Stimulated activated CD8-positive, alpha-beta memory T cell treated with anti-CD3 and anti-CD28 coated beads, Interleukin-7, amount 100 ng/mL, for 48 hours (primary cell): ENCODE measurements around the gene ABTB1.
"Not testable (repeated sequence)": the region's sequence is repeated elsewhere in the genome, so short reads cannot be mapped to it uniquely, and the experiment has no call there.

Experiments used
- DNase-seq, 2 donors: peaks; one replicate each; pipeline ENCODE4 v3.0.0-alpha.2; 2020; ENCODE audit warnings: low read depth in 1 of 2; ENCODE audit errors: extremely low read depth in 1 of 2

Gene ABTB1

DNA sequence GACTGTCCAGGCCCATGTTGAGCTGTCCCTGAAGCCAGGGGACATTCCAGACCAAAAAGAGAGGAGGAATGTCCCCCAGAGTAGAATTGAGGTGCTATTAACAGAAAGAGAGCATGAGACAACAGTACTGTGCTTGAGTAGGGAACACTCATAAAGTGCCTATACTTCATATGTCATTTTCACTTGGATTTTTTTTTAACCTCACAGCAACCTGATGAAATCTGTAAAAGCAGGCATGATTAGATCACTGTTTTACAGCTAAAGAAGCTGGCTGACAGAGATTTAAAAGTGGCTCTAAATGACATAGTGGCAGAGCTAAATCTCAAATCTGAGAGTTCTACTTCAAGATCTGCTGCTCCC lies 24.9 kb upstream of the ABTB1 start:
- no peak for DNase-seq

DNA sequence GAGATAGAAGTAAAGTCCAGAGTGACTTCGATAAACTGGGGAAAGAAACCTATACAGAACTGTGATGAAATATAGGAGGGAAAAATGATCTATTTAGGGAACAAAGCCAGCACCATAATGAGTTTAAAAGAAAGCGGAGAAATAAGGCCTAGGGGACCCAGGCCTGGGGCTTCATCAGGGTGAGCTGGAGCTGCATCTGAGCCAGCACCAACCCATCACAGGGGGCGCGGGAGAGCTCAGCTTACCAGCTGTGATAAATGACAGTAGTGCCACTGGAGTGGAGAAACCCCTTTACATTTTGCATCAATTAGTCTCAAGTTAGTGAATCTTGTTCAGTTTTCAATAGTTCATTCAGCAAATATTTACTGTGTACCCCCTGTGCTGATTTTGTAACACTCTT lies 22.5 kb upstream of the ABTB1 start:
- no peak for DNase-seq

DNA sequence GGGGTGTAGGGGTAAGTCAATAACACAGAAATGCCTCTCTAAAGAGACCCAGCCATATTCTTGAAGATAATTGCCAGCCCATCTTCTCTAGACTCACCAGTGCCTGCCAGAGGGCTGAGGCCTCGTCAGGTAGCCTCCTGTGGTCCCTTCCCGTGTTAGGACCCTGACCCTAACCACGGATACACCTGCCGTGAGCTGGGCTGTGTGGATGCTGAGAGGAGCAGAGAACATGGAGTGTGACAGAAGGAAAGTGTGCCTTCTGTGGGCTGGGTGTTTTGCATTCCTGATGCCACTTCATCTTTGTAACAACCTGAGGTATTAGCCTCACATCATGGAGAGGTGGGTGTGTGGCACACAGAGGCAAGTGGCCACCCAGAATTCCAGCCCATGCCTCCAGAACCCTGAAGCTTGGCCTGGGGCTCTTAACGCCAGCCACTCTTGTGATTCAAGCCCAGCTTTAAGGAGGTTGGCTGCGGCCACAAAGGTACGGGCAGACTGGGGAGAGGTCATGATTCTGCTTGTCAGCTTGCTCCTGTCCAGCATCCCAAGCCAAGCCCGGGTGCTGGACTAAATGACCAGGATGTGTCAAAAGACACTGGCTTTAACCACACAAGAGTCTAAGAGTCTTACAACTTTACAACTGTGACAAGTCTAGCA lies 21.1 kb upstream of the ABTB1 start:
- DNase-seq: no peak

DNA sequence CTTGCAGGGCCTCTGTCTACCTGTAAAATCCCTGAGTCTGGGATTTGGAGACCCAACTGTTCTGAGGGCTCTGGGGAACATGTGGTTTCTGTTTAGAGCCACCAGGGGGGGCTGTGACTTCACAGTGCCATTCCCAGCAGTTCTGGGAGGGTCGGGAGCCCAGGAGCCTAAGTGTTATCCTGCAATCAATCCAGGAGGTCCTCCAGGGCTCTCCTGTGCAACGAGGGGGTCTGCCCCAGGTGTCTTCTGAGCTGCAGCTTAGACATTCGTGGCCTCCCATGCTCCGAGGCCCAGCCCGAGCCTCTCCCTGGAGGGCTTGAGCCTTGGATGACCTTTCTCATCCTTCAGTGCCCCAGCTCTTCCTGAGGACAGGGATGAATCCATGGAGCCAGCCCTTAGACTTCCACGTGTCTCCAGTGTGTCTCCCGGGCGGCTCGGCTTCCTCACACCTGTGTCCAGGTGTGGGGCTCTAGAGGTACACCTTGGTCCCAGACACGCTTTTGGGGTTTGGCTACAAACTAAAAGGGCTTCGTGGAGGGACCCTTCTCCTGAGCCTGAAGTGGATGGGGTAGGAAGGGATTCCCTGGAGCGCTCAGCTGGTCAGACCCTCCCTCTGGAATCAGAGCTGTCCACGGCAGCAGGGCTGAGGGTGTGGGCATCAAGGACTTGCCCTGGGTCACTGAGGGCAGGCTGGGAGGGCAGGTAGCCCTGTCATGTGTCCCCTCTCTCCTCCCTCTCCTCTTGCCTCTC lies 20.3 kb upstream of the ABTB1 start:
- no peak for DNase-seq

DNA sequence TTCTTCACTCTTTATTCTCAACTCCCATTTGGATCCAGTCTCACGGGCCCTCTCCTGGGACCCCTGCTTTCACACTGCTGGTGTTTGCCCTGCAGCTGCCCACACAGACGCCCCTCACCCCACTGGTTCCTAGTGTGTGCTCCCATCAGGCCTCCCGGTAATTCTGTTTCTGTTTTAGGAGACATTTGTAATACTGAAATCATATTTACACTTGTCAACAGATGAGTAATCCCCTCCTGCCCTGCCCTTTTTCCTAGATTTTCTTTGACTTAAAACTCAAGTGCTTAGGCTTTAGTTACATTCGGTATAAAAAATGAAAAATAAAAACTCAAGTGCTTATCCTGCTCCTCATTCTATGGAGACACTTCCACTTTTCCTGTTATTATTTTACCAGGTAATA lies 18.4 kb upstream of the ABTB1 start:
- no peak for DNase-seq

DNA sequence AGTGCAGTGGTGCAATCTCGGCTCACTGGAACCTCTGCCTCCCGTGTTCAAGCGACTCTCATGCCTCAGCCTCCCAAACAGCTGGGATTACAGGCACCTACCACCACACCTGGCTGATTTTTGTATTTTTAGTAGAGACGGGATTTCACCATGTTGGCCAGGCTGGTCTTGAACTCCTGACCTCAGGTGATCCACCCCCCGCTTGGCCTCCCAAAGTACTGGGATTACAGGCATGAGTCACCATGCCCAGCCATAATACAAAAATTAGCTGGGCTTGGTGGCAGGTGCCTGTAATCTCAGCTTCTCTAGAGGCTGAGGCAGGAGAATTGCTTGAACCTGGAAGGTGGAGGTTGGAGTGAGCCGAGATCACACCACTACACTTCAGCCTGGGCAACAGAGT lies 17.8 kb upstream of the ABTB1 start:
- not testable (repeated sequence) for DNase-seq

DNA sequence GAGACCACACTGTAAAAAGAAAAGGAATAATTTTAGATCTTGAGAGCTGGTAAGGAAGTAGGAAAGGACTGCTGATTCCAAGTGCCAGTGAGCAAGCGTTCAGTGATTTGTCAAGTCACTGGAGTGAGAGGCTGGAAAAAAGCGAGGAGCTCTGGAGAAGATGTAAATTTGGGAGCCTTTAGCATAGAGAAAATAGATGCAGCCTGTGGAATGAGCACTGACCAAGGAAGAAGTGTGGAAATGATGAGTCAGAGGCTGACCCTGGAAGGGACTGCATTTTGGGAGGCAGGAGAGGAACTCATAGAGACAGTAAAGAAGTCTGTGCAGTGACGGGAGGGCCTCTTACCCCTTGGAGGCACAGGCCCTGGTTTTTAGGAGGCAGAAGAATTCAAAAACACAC lies 17.1 kb upstream of the ABTB1 start:
- DNase-seq: no peak

DNA sequence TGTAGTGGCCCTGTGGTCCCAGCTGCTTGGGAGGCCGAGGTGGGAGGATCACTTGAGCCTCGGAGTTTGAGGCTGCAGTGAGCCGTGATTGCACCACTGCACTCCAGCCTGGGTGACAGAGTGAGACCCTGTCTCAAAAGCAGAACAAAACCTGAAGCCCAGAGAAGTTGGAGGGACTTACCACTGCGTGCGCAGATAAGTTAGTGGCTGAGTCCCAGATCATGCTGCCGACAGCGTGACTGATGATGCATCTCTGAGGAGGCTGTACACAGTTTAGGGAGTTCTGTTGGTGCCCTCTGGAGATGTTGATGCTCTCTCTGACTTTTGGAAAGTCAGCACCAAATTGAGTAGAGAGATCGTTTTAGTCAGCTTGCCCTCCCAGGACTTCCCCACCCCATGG lies 15.8 kb upstream of the ABTB1 start:
- DNase-seq: no peak

DNA sequence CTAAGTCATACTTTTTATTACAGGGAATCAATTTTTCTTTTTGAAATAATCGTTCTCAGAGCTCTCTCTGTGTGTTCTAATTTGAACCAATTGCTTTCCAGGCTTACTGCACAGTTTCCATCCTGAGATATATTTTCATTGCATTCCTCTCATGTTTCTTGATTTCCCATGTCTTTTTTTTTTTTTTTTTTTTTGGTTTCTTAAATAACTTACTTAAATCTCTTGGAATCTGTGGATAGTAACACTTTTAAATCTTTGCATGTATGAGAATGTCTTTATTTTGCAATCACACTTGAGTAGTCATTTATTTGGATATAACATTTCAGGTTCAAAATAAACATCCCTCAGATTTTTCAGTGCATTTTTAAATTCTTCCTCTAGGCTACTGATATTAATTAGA lies 14.5 kb upstream of the ABTB1 start:
- DNase-seq: no peak

DNA sequence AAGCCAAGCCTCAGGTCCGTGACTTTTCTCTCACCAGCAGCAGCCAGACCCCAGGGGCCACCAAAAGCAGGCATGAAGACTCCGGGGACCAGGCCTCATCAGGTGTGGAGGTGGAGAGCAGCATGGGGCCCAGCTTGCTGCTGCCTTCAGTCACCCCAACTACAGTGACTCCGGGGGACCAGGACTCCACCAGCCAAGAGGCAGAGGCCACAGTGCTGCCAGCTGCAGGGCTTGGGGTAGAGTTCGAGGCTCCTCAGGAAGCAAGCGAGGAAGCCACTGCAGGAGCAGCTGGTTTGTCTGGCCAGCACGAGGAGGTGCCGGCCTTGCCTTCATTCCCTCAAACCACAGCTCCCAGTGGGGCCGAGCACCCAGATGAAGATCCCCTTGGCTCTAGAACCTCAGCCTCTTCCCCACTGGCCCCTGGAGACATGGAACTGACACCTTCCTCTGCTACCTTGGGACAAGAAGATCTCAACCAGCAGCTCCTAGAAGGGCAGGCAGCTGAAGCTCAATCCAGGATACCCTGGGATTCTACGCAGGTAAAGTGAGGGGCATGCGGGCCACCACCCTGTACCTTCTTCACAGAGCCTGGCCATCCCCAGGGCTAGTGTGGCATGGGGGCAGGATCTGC lies 12.0 kb upstream of the ABTB1 start:
- no peak for DNase-seq

DNA sequence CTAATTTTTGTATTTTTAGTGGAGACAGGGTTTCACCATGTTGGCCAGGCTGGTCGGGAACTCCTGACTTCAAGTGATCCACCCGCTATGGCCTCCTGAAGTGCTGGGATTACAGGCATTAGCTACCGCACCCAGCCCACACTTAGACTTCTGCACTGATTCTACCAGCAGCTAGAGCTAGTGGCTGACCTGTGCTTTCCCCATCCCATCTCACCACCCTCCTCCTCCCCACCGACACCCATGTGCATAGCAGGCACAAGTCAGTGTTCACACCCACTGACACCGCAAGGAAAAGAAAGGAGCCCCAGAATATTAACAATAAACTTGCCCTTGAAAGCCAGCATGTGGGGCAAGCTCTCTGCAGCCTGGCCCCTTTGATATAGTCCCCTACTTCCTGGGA lies 11.2 kb upstream of the ABTB1 start:
- DNase-seq: no peak

DNA sequence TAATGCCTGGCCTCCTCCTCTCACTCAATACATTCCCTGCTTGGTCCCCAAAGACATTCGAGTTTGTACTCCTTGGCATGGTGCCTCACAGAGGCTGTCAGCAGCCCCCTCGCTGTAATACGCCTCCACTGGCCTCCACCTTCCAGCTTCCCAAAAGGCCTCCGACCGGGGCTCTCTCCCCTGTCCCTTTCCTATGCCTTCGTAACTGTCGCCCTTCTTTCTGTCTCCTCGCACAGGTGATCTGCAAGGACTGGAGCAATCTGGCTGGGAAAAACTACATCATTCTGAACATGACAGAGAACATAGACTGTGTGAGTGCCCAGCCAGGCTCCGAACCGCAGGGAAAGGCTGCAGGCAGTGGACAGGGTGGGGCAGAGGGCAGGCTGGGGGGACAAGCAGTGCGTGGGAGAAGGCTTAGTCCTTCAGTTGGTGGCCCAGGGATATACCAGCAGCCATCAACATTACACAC lies 10.7 kb upstream of the ABTB1 start:
- DNase-seq: no peak

DNA sequence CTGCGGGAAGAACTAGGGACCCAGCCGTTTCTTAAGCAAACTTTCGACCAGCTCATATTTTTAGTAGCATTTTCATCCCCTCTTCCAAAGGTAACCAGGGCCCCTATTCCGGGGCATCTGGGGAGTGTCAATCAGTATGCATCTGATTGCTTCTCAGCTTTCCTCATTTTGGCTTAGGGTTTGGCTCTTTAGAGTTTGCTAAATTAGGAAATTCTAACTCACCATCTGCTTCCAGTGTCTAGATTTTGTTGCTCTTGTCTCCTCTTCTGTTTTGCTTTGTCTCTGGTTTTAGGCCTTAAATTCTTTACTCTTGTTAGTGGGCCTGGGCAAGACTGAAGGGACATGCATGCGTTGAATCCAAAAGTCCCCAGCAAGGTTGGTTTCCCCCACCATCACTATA lies 9.6 kb upstream of the ABTB1 start:
- no peak for DNase-seq

DNA sequence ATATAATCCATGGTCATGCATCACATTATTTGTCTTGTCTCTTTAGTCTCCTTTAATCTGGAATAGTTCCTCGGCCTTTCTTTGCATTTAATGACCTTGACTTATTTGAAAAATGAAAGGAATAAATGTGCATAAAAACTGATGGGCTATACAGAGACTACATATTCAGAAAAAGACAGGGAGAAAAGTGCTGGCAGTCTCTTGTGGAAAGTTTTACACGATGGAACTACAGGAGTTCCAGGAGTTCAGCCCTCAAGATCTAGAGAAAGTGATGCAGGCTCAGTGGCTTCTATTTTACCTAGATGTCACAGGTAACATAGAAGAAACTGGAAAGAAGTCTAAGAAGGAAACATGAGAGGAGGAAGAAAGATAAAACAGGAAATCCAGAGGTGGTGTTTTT lies 7.6 kb upstream of the ABTB1 start:
- no peak for DNase-seq

DNA sequence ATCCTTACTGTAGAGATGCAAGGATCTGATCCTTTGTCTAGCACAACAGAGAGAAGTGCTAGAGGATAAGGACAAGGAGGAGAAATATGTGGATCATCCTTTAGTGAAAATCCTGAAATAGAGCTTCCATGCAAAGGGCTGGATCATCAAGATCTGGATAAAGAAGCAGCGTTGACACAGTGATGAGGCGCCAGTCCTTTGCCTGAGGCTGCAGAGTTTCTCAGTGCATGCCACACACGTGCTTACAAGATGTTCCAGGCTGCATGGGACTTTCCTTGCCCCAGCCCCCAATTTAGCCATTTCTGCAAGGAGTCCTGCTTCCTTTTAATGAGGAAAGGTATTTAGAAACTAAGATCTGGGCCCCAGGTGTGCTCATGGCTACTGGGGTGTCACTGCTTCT lies 7.2 kb upstream of the ABTB1 start:
- DNase-seq: no peak

DNA sequence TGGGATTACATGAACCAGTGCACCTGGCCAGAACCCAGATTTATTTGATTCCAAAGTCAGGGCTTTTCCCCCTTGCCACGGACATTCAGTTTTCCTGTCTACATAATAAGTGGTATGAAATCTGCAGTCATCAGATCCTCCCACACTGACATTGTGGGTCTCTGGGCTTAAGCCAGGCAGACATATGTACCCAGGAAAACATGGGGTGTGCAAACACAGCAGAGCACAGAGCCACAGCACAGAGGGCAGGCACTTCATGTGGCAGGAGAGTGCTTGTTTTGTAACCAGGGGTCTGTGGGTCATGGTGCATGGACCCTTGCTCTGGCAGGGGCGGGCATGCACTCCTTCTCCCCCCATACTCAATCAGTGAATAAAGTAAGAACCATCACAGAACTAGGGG lies 6.1 kb upstream of the ABTB1 start:
- DNase-seq: no peak

DNA sequence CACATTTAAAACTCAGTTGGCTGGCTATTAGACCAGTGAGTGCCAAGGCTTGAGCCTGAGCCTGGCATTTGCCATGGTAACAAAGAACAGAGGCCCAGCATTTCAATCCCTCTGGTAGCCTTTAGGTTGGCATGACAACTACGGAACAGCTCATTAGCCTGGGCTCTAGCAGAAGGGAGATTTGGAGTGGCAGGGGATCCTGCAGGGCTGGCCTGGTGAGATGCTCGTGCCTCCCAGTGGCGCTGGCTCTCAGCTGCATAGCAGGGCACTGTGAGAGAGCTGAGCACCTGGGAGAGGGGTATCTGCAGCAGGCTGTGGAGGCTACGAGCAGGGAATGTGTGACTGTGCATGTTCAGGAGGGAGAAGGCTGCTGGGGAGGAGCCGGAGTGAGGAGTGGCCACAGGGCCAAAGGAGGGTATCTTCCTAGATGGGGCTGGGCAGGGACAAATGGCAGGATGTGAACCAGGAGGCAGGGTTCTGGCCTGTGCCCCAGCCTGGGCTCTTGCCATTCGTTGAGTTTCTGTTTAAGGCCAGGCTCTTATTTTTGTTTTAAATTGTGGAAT lies 5.6 kb upstream of the ABTB1 start:
- no peak for DNase-seq

DNA sequence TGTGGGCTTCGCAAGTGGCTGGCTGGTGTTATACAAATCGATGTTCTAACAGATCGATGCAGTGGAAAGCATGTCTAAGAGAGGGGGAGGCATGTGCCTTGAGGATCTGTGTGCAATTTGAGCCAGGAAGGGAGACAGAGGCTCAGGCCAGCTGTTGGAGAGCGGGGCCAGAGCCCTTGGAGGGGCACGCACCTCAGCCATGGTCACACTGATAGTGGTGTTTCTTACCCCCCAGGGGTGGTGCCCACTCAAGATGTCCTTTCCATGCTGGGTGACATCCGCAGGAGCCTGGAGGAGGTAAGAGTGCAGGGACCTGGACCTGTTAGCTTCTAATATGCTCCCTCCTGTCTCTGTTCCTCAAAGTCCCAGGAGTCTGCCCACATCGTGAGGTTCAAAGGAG lies 3.8 kb upstream of the ABTB1 start:
- DNase-seq: no peak

DNA sequence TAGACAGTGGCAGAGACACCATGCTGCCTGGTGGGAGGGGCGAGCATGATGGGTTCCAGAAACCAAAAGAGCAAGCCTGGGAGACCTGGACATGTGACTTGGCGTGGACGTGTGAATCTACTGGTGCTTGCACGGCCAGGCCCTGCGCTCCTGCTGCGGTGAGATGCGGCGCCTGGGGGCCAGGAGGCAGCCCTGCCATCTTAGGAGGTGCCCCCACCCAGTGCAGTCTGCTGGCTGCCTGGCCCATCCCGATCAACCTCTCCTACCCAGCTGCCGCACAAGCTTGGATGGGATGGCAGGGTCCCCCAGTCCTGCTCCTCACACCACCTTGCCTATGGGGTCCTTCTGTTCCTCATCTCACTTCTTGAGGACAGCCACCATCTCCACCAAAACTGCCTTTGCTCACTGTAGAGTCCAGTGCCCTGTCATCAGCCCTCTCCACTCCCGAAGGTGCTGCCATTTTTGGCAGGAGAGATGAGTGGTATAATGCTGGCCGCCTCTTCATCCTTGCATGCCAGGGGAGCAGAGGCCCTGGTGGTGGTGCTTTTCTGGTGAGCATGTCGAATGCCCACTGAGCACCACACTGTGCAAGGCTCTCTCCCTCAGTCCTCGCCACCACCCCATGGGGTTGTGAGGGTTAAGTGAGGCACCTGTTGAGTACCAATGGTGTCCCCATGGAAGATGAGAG lies 3.1 kb upstream of the ABTB1 start:
- no peak for DNase-seq

DNA sequence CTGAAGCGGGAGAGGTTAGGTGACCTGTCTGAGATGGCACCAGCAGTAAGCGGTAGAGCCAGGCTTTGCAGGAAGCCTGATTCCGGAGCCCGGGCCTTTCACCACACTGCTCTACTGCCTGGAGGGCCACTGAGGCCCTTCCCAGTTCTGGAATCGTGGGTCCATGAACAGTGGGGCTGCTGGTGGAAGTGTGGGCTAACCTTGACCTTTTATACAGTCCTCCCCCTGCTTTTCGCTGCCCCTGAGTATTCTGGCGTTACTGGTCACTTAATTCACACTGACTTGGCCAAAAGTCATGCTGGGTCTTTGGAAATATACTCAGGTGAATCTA lies 2.6 kb upstream of the ABTB1 start:
- no peak for DNase-seq

DNA sequence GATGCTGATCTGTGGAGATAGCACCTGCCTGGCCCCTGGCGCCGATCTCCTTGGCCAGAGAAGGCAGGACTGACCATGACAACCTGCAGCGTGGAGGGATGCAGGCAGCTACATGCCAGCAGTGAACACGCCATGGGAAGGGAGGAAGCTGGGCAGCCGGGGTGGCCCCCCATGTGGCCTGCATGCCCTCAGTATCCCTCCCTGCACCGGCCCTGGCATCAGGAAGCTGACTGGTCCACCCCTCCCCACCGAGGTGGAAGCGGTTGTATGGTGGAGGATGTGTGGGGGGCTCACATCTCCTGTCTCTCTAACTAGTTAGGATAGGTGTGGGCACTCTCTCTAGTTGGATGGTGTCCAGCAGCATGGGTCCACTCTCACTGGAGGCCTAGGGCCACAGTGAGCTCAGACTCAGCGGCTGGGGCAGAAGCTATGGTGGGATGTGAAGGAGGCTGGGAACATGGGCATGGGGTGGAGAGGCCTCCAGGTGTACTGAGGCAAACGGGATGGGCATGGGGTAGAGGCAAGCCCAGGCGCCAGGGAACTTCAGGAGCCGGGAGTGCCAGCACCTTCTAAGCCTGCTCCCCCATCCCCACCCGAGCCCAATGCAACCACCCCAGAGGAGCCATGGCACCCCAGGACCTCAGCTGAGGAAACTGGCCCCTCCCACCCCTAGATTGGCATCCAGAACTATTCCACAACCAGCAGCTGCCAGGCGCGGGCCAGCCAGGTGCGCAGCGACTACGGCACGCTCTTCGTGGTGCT lies 1.8 kb upstream of the ABTB1 start:
- DNase-seq: no peak
